ENCODE data around the gene KRTCAP2. TPM values are rescaled to one million over a fixed set of nuclear protein-coding genes. Genes with fewer than 3 reads are reported as not detected.

The KRTCAP2 gene
- total RNA-seq, 1 donor from 2014 or later = 293 TPM

Other genes with a start within 250 kb of the KRTCAP2 start
- 41.8 TPM for gene PMVK, start 236.6 kb downstream of the KRTCAP2 start, total RNA-seq
- gene PBXIP1, start 217.2 kb downstream of the KRTCAP2 start, total RNA-seq = 71.2 TPM
- gene PYGO2, start 211.5 kb downstream of the KRTCAP2 start, total RNA-seq = 35.8 TPM
- 216 TPM for gene SHC1, start 202.6 kb downstream of the KRTCAP2 start, total RNA-seq
- 24.8 TPM for gene CKS1B, start 198.6 kb downstream of the KRTCAP2 start, total RNA-seq
- 48.3 TPM for gene FLAD1, start 190.0 kb downstream of the KRTCAP2 start, total RNA-seq
- gene LENEP, start 179.7 kb downstream of the KRTCAP2 start, total RNA-seq = 0.94 TPM
- gene ZBTB7B, start 170.5 kb downstream of the KRTCAP2 start, total RNA-seq = 92.8 TPM
- gene DCST2, start 139.5 kb downstream of the KRTCAP2 start, total RNA-seq = 1.2 TPM
- not detected for gene DCST1, start 139.5 kb downstream of the KRTCAP2 start, total RNA-seq
- gene ADAM15, start 122.0 kb downstream of the KRTCAP2 start, total RNA-seq = 152 TPM
- 11.2 TPM for gene EFNA4, start 109.6 kb downstream of the KRTCAP2 start, total RNA-seq
- gene EFNA3, start 94.5 kb downstream of the KRTCAP2 start, total RNA-seq = 1.1 TPM
- gene EFNA1, start 45.4 kb downstream of the KRTCAP2 start, total RNA-seq = 111 TPM
- gene SLC50A1, start 37.5 kb downstream of the KRTCAP2 start, total RNA-seq = 63.4 TPM
- gene DPM3, start 32.8 kb downstream of the KRTCAP2 start, total RNA-seq = 75.4 TPM
- gene TRIM46, start 545 bp upstream of the KRTCAP2 start, total RNA-seq = 1.6 TPM
- gene THBS3, start 34.6 kb upstream of the KRTCAP2 start, total RNA-seq = 54.6 TPM
- 31.6 TPM for gene MTX1, start 35.4 kb upstream of the KRTCAP2 start, total RNA-seq
- 21.8 TPM for gene ENTREP3, start 82.2 kb upstream of the KRTCAP2 start, total RNA-seq
- 62.6 TPM for gene SCAMP3, start 89.1 kb upstream of the KRTCAP2 start, total RNA-seq
- gene CLK2, start 100.2 kb upstream of the KRTCAP2 start, total RNA-seq = 80.5 TPM
- gene HCN3, start 104.2 kb upstream of the KRTCAP2 start, total RNA-seq = 4.7 TPM
- gene PKLR, start 128.1 kb upstream of the KRTCAP2 start, total RNA-seq = not detected
- 124 TPM for gene FDPS, start 135.6 kb upstream of the KRTCAP2 start, total RNA-seq
- 31.4 TPM for gene RUSC1, start 147.6 kb upstream of the KRTCAP2 start, total RNA-seq